HCT116 (cell line): ENCODE results near the gene C10orf90. TPM values are rescaled to one million over a fixed set of nuclear protein-coding genes. Genes with fewer than 3 reads are reported as not detected.

ENCODE experiments used
- ATAC-seq: fragments of 200-7000 bp; cut with Tn5 transposase; 2 replicates; pipeline ENCODE4 v1.9.1; 2020; ENCODE audit warnings: mild to moderate bottlenecking, moderate library complexity
- BruUV-seq: library from RNA; stranded (reverse); fragments of 400-500 nt; replicated peaks from 2 replicates; lab custom pipeline; 2021; lab: Mats Ljungman, UMichigan
- CTCF ChIA-PET: fragments of 300-600 bp; sonication (Branson Sonifier 250); formaldehyde crosslinking; loops from one replicate; lab custom pipeline; 2021; ENCODE audit warnings: antibody characterized with exemption; lab: Charles Lee
- POLR2A ChIA-PET: fragments of 300-600, 350-600 bp; sonication (Branson Sonifier 250); formaldehyde crosslinking; loops from one replicate; lab custom pipeline; 2021; ENCODE audit warnings: antibody characterized with exemption; lab: Charles Lee
- RAD21 ChIA-PET, 2 experiments: fragments of 300-600 bp; sonication (Branson Sonifier 250); formaldehyde crosslinking; loops; one replicate each; lab custom pipeline; 2023; ENCODE audit warnings: low total read pairs in 2 of 2; ENCODE audit not compliant: uncharacterized antibody in 2 of 2, unreplicated experiment in 2 of 2, low non-redundant PET in 1 of 2; lab: Charles Lee
- DNase-seq: peaks from one replicate; pipeline ENCODE4 v3.0.0-alpha.2; 2010; ENCODE audit warnings: low read depth, low spot score
- H2AFZ ChIP-seq: fragments of 200-600 bp; shearing (Covaris generic), sonication (generic); 2 replicates; pipeline ENCODE4 v1.6.1; 2017; ENCODE audit warnings: low read depth, mixed run types, mixed read lengths, antibody characterized with exemption, low read length; ENCODE audit not compliant: poor library complexity, severe bottlenecking
- H3K27ac ChIP-seq: 2 replicates; pipeline ENCODE4 v1.5.1; 2012; ENCODE audit warnings: low read depth, low read length
- H3K27me3 ChIP-seq: fragments of 200-600 bp; sonication (generic); 2 replicates; pipeline ENCODE4 v1.6.1; 2016; ENCODE audit warnings: mixed run types, low read length, mixed read lengths; ENCODE audit not compliant: insufficient read depth
- H3K36me3 ChIP-seq, 2 experiments: fragments of 200-500 bp in 1 of 2; fragments of 200-600 bp in 1 of 2; sonication (Bioruptor generic) in 1 of 2; sonication (generic) in 1 of 2; 2 replicates each; pipeline versions ENCODE4 v1.5.1 to v1.6.1; 2014 to 2016; ENCODE audit warnings: low read length in 2 of 2, inconsistent platforms in 1 of 2, mixed read lengths in 1 of 2, mixed run types in 1 of 2; ENCODE audit not compliant: insufficient read depth in 2 of 2, control insufficient read depth in 1 of 2
- H3K4me1 ChIP-seq, 2 experiments: fragments of 200-600 bp in 1 of 2; sonication (generic) in 1 of 2; 2 replicates each; pipeline versions ENCODE4 v1.5.1 to v1.6.1; 2012 to 2017; ENCODE audit warnings: low read length in 2 of 2, inconsistent platforms in 1 of 2, mild to moderate bottlenecking in 1 of 2, mixed read lengths in 1 of 2, mixed run types in 1 of 2, moderate library complexity in 1 of 2; ENCODE audit not compliant: insufficient read depth in 2 of 2, control insufficient read depth in 1 of 2
- H3K4me2 ChIP-seq: fragments of 200-600 bp; sonication (generic); 2 replicates; pipeline ENCODE4 v1.6.1; 2017; ENCODE audit warnings: mixed run types, low read length, mixed read lengths
- H3K4me3 ChIP-seq, 2 experiments: fragments of 200-600 bp in 1 of 2; sonication (generic) in 1 of 2; replicated peaks in 1 of 2; 2 replicates each; pipeline ENCODE4 v1.5.1; 2011 to 2016; ENCODE audit warnings: low read length in 2 of 2, control low read depth in 1 of 2, low read depth in 1 of 2, mild to moderate bottlenecking in 1 of 2, mixed read lengths in 1 of 2, mixed run types in 1 of 2
- H3K79me2 ChIP-seq: fragments of 200-600 bp; sonication (generic); 2 replicates; pipeline ENCODE4 v1.6.1; 2017; ENCODE audit warnings: mild to moderate bottlenecking, mixed run types, low read length, moderate library complexity, mixed read lengths; ENCODE audit not compliant: insufficient read depth
- H3K9ac ChIP-seq: fragments of 200-600 bp; sonication (generic); 2 replicates; pipeline ENCODE4 v1.6.1; 2016; ENCODE audit warnings: low read length, mixed read lengths
- H3K9me2 ChIP-seq: fragments of 200-600 bp; sonication (generic), shearing (Covaris generic); 2 replicates; pipeline ENCODE4 v1.6.1; 2017; ENCODE audit warnings: mixed run types, mild to moderate bottlenecking, moderate library complexity; ENCODE audit not compliant: insufficient read depth
- H3K9me3 ChIP-seq, 2 experiments: fragments of 200-500 bp in 1 of 2; fragments of 200-600 bp in 1 of 2; sonication (Bioruptor generic) in 1 of 2; sonication (generic) in 1 of 2; 2 replicates each; pipeline ENCODE4 v1.6.1; 2014 to 2017; ENCODE audit warnings: low read length in 2 of 2, mixed read lengths in 2 of 2, inconsistent platforms in 1 of 2, low read depth in 1 of 2, mild to moderate bottlenecking in 1 of 2, mixed run types in 1 of 2, moderate library complexity in 1 of 2; ENCODE audit not compliant: control insufficient read depth in 1 of 2, insufficient read depth in 1 of 2
- H4K20me1 ChIP-seq: fragments of 200-600 bp; sonication (generic), shearing (Covaris generic); 2 replicates; pipeline ENCODE4 v1.6.1; 2017; ENCODE audit warnings: mixed run types, mild to moderate bottlenecking, moderate library complexity; ENCODE audit not compliant: insufficient read depth
- ATF3 ChIP-seq: IDR thresholded peaks from 2 replicates; pipeline ENCODE4 v1.6.1; 2012
- CBX3 ChIP-seq: IDR thresholded peaks from 2 replicates; pipeline ENCODE4 v1.6.1; 2012; ENCODE audit warnings: low read depth
- CEBPB ChIP-seq: IDR thresholded peaks from 2 replicates; pipeline ENCODE4 v1.6.1; 2012; ENCODE audit warnings: low read depth
- CTCF ChIP-seq, 3 experiments: fragments of 200-600 bp in 1 of 3; sonication (generic) in 1 of 3; IDR thresholded peaks in 2 of 3; conservative IDR thresholded peaks in 1 of 3; 2 replicates each; pipeline ENCODE4 v1.5.1; 2012 to 2017; ENCODE audit warnings: low read depth in 2 of 3, low read length in 2 of 3, antibody characterized with exemption in 1 of 3, borderline replicate concordance in 1 of 3, control low read depth in 1 of 3, mild to moderate bottlenecking in 1 of 3, mixed read lengths in 1 of 3, mixed run types in 1 of 3, moderate library complexity in 1 of 3; ENCODE audit not compliant: insufficient read depth in 1 of 3
- EGR1 ChIP-seq: IDR thresholded peaks from 2 replicates; pipeline ENCODE4 v1.6.1; 2012; ENCODE audit warnings: low read depth
- JUND ChIP-seq: IDR thresholded peaks from 2 replicates; pipeline ENCODE4 v1.6.1; 2012
- MAX ChIP-seq: IDR thresholded peaks from 2 replicates; pipeline ENCODE4 v1.6.1; 2012
- POLR2A ChIP-seq: IDR thresholded peaks from 2 replicates; pipeline ENCODE4 v1.7.0; 2011; ENCODE audit warnings: borderline replicate concordance; ENCODE audit not compliant: insufficient read depth, insufficient read length; ENCODE audit errors: extremely low read depth
- RAD21 ChIP-seq: IDR thresholded peaks from 2 replicates; pipeline ENCODE4 v1.6.1; 2012; ENCODE audit warnings: low read depth, mild to moderate bottlenecking
- REST ChIP-seq: IDR thresholded peaks from 2 replicates; pipeline ENCODE4 v1.6.1; 2012; ENCODE audit warnings: low read depth
- SIN3A ChIP-seq: IDR thresholded peaks from 2 replicates; pipeline ENCODE4 v1.6.1; 2012; ENCODE audit warnings: low read depth
- SRF ChIP-seq: IDR thresholded peaks from 2 replicates; pipeline ENCODE4 v1.6.1; 2012; ENCODE audit warnings: low read depth
- TCF7L2 ChIP-seq: IDR thresholded peaks from 2 replicates; pipeline ENCODE4 v1.7.0; 2011; ENCODE audit warnings: borderline replicate concordance, inconsistent platforms; ENCODE audit not compliant: insufficient read depth, insufficient read length; ENCODE audit errors: extremely low read depth
- YY1 ChIP-seq: IDR thresholded peaks from 2 replicates; pipeline ENCODE4 v1.6.1; 2011; ENCODE audit warnings: low read length, low read depth, moderate library complexity, mild to moderate bottlenecking; ENCODE audit not compliant: insufficient replicate concordance; ENCODE audit errors: extremely low read depth
- ZBTB33 ChIP-seq: IDR thresholded peaks from 2 replicates; pipeline ENCODE4 v1.6.1; 2011; ENCODE audit warnings: mild to moderate bottlenecking, low read length, moderate library complexity; ENCODE audit not compliant: insufficient replicate concordance; ENCODE audit errors: extremely low read depth
- ZFX ChIP-seq: fragments of 450-650 bp; IDR thresholded peaks from 2 replicates; pipeline ENCODE4 v1.6.1; 2017
- ZNF274 ChIP-seq: fragments of 200-500 bp; sonication (Bioruptor generic); IDR thresholded peaks from 2 replicates; pipeline ENCODE4 v1.6.1; 2014; ENCODE audit warnings: mild to moderate bottlenecking, low read depth, low read length, inconsistent platforms
- intact Hi-C: fragments of 100-400 bp; cut with micrococcal nuclease; formaldehyde crosslinking; loops from 2 replicates; pipeline ENCODE4 v1.10.0; 2022
- total RNA-seq: library from RNA; stranded (reverse); gene quantifications from one replicate; pipeline ENCODE4 v1.2.1, GENCODE V29; 2021; ENCODE audit not compliant: unreplicated experiment

The C10orf90 gene
- total RNA-seq, 1 experiment from 2014 or later, result not detected

GRCh38 chr10:126475074-126475691 is 195.3 kb downstream of the C10orf90 start:
- Histone ChIP-seq H3K9me2 (no peaks in the 10 kb centered on the region), H3K27ac (no peak overlapping the region), H3K36me3 (no peaks in the 10 kb centered on the region), H4K20me1 (no peaks in the 10 kb centered on the region), H3K4me2 (no peak overlapping the region), H3K9ac (no peak overlapping the region), H3K27me3 (peaks cover 27% of the 10 kb centered on the region), H3K79me2 (no peaks in the 10 kb centered on the region), H2AFZ (no peak overlapping the region), H3K4me1 (no peaks in the 10 kb centered on the region), H3K4me3 (no peak overlapping the region), H3K9me3 (no peaks in the 10 kb centered on the region)
- POLR2A ChIA-PET, result no interaction called here
- DNase-seq (no peak), ATAC-seq (no peak)
- RAD21 ChIA-PET, result no interaction called here
- CTCF ChIA-PET, result no interaction called here
- TF ChIP-seq CTCF (IDR thresholded peaks at IDR 0.05 in 2 of 3, conservative IDR thresholded peaks at IDR 0.05 in 1 of 3; ENCODE audit: borderline replicate concordance in 1 of 3, insufficient read depth in 1 of 3, low read depth in 2 of 3, low read length in 2 of 3) (no peak), ZFX (no peak), JUND (no peak), ZBTB33 (no peak), YY1 (no peak), CBX3 (no peak), EGR1 (no peak), MAX (no peak), ZNF274 (no peak), SIN3A (no peak), REST (no peak), RAD21 (no peak), TCF7L2 (no peak), ATF3 (no peak), POLR2A (no peak), CEBPB (no peak), SRF (no peak)
- BruUV-seq, result no TSS peak
- intact Hi-C loops, result no loop called here
